Large intestine (tissue), 3 donors: ENCODE results near the gene ETV1. TPM values are rescaled to one million over a fixed set of nuclear protein-coding genes. Genes with fewer than 3 reads are reported as not detected.

Source experiments
- DNase-seq, 2 donors: peaks; one replicate each; pipeline versions ENCODE4 v3.0.0 to v3.0.0-alpha.2; 2013
- H3K27ac ChIP-seq: one replicate; pipeline ENCODE4 v1.5.1; 2013; ENCODE audit warnings: low read length
- H3K27me3 ChIP-seq: 2 replicates; pipeline ENCODE4 v1.6.1; 2013; ENCODE audit warnings: low read length; ENCODE audit not compliant: control insufficient read depth, insufficient read depth
- H3K36me3 ChIP-seq: 2 replicates; pipeline ENCODE4 v1.6.1; 2013; ENCODE audit warnings: low read length; ENCODE audit not compliant: control insufficient read depth, insufficient read depth
- H3K4me1 ChIP-seq: one replicate; pipeline ENCODE4 v1.6.1; 2013; ENCODE audit warnings: low read length; ENCODE audit not compliant: control insufficient read depth, insufficient read depth
- H3K4me3 ChIP-seq: one replicate; pipeline ENCODE4 v1.5.1; 2013; ENCODE audit warnings: low read length
- H3K9me3 ChIP-seq: one replicate; pipeline ENCODE4 v1.6.1; 2013; ENCODE audit warnings: mild to moderate bottlenecking, low read depth, low read length, moderate library complexity; ENCODE audit not compliant: control insufficient read depth
- WGBS: methylation state at CpG from one replicate; pipeline ENCODE4 v1.1.5; 2013; ENCODE audit warnings: low lambda C conversion rate; ENCODE audit not compliant: insufficient coverage; 5-methylcytosine and 5-hydroxymethylcytosine counted together
- polyA plus RNA-seq: library from polyadenylated mRNA; unstranded; fragments of 120-200 nt; gene quantifications from one replicate; pipeline ENCODE4 v1.2.1, GENCODE V29; 2013

Gene ETV1
- polyA plus RNA-seq, 1 donor: 30.6 TPM

- WGBS: no CpG with 5 or more reads among the region's 2 CpGs
- DNase-seq: no peak
- Histone ChIP-seq H3K4me1 (no peaks in the 10 kb centered on the region), H3K27ac (no peak overlapping the region), H3K9me3 (no peaks in the 10 kb centered on the region), H3K27me3 (no peaks in the 10 kb centered on the region), H3K36me3 (no peaks in the 10 kb centered on the region), H3K4me3 (no peak overlapping the region)
Measured at GRCh38 chr7:13860734-13861133, 128.7 kb downstream of the ETV1 start.

GRCh38 chr7:13856012-13856411 lies 133.5 kb downstream of the ETV1 start:
- no CpG with 5 or more reads among the region's 1 CpG for WGBS
- DNase-seq: no peak
- Histone ChIP-seq H3K4me1 (no peaks in the 10 kb centered on the region), H3K27me3 (no peaks in the 10 kb centered on the region), H3K36me3 (no peaks in the 10 kb centered on the region), H3K27ac (no peak overlapping the region), H3K4me3 (no peak overlapping the region), H3K9me3 (no peaks in the 10 kb centered on the region)

GRCh38 chr7:13852281-13852968 lies 137.0 kb downstream of the ETV1 start:
- Histone ChIP-seq H3K36me3 (no peaks in the 10 kb centered on the region), H3K4me3 (no peak overlapping the region), H3K27me3 (no peaks in the 10 kb centered on the region), H3K27ac (peak overlapping the region; percentile 19), H3K9me3 (no peaks in the 10 kb centered on the region), H3K4me1 (no peaks in the 10 kb centered on the region)
- no peak for DNase-seq
- 83% methylated on average over 1 of the region's 8 CpGs for WGBS

GRCh38 chr7:13851736-13852135 lies 137.7 kb downstream of the ETV1 start:
- H3K4me1 ChIP-seq: no peaks in the 10 kb centered on the region
- no peak overlapping the region for H3K4me3 ChIP-seq
- no peaks in the 10 kb centered on the region for H3K36me3 ChIP-seq
- no CpG with 5 or more reads among the region's 4 CpGs for whole genome bisulfite sequencing
- no peaks in the 10 kb centered on the region for H3K27me3 ChIP-seq
- H3K27ac ChIP-seq: no peak overlapping the region
- no peaks in the 10 kb centered on the region for H3K9me3 ChIP-seq
- peak in 1 of 2 donors; percentile 6 for DNase-seq

GRCh38 chr7:13850185-13850752 lies 139.2 kb downstream of the ETV1 start:
- H3K27ac ChIP-seq: no peak overlapping the region
- no peaks in the 10 kb centered on the region for H3K4me1 ChIP-seq
- H3K4me3 ChIP-seq: no peak overlapping the region
- peak; percentile 9 to 29 for DNase-seq
- no CpG with 5 or more reads among the region's 2 CpGs for WGBS
- no peaks in the 10 kb centered on the region for H3K27me3 ChIP-seq
- no peaks in the 10 kb centered on the region for H3K9me3 ChIP-seq
- no peaks in the 10 kb centered on the region for H3K36me3 ChIP-seq

- Histone ChIP-seq H3K4me3 (no peak overlapping the region), H3K27ac (no peak overlapping the region), H3K36me3 (no peaks in the 10 kb centered on the region), H3K9me3 (no peaks in the 10 kb centered on the region), H3K4me1 (no peaks in the 10 kb centered on the region), H3K27me3 (no peaks in the 10 kb centered on the region)
- DNase-seq: no peak
- WGBS: 90% methylated on average over 2 of the region's 3 CpGs
Measured at GRCh38 chr7:13849163-13849892, 140.1 kb downstream of the ETV1 start.

GRCh38 chr7:13848681-13849131 lies 140.8 kb downstream of the ETV1 start:
- no peak for DNase-seq
- H3K27me3 ChIP-seq: no peaks in the 10 kb centered on the region
- no peaks in the 10 kb centered on the region for H3K4me1 ChIP-seq
- no CpG with 5 or more reads among the region's 5 CpGs for WGBS
- no peaks in the 10 kb centered on the region for H3K36me3 ChIP-seq
- no peak overlapping the region for H3K27ac ChIP-seq
- H3K9me3 ChIP-seq: no peaks in the 10 kb centered on the region
- H3K4me3 ChIP-seq: no peak overlapping the region

GRCh38 chr7:13846386-13846785 lies 143.1 kb downstream of the ETV1 start:
- Histone ChIP-seq H3K36me3 (no peaks in the 10 kb centered on the region), H3K27me3 (no peaks in the 10 kb centered on the region), H3K4me3 (no peak overlapping the region), H3K27ac (no peak overlapping the region), H3K9me3 (no peaks in the 10 kb centered on the region), H3K4me1 (no peaks in the 10 kb centered on the region)
- 90% methylated on average over 1 of the region's 4 CpGs for WGBS
- DNase-seq: no peak

- Histone ChIP-seq H3K27ac (no peak overlapping the region), H3K4me3 (no peak overlapping the region), H3K27me3 (no peaks in the 10 kb centered on the region), H3K9me3 (no peaks in the 10 kb centered on the region), H3K4me1 (no peaks in the 10 kb centered on the region), H3K36me3 (no peaks in the 10 kb centered on the region)
- no peak for DNase-seq
- WGBS: 100% methylated on average over 3 of the region's 3 CpGs
Measured at GRCh38 chr7:13845601-13846000, 143.9 kb downstream of the ETV1 start.

- H3K9me3 ChIP-seq: no peaks in the 10 kb centered on the region
- H3K4me3 ChIP-seq: no peak overlapping the region
- WGBS: 40% methylated on average over 1 of the region's 2 CpGs
- DNase-seq: no peak
- no peaks in the 10 kb centered on the region for H3K4me1 ChIP-seq
- H3K36me3 ChIP-seq: no peaks in the 10 kb centered on the region
- no peak overlapping the region for H3K27ac ChIP-seq
- no peaks in the 10 kb centered on the region for H3K27me3 ChIP-seq
Measured at GRCh38 chr7:13844954-13845353, 144.5 kb downstream of the ETV1 start.
